Activated naive CD4-positive, alpha-beta T cell treated with Interleukin-2 at 50 U/mL for 16 hours (primary cell): ENCODE measurements around the gene LGALS8.
"Not testable (repeated sequence)": the region's sequence is repeated elsewhere in the genome, so short reads cannot be mapped to it uniquely, and the experiment has no call there.

Source experiments
- DNase-seq: peaks from one replicate; pipeline ENCODE4 v3.0.0-alpha.2; 2020

Gene LGALS8

GRCh38 chr1:236543065-236543669 is 19.4 kb downstream of the LGALS8 start:
- no peak for DNase-seq

GRCh38 chr1:236545621-236546169 is 21.9 kb downstream of the LGALS8 start:
- DNase-seq: no peak

- DNase-seq: no peak
These were observed 24.7 kb downstream of the LGALS8 start for GRCh38 chr1:236548452-236548851.

GRCh38 chr1:236550961-236551851 is 27.4 kb downstream of the LGALS8 start:
- no peak for DNase-seq

- no peak for DNase-seq
These were observed 28.3 kb downstream of the LGALS8 start for GRCh38 chr1:236552096-236552495.

GRCh38 chr1:236552901-236553300 is 29.1 kb downstream of the LGALS8 start:
- DNase-seq: no peak

GRCh38 chr1:236553370-236553769 is 29.6 kb downstream of the LGALS8 start:
- DNase-seq: no peak

- no peak for DNase-seq
These were observed 32.8 kb downstream of the LGALS8 start for GRCh38 chr1:236556606-236557005.

GRCh38 chr1:236558081-236558480 is 34.3 kb downstream of the LGALS8 start:
- DNase-seq: no peak

GRCh38 chr1:236558846-236559245 is 35.1 kb downstream of the LGALS8 start:
- no peak for DNase-seq

- DNase-seq: no peak
These were observed 36.5 kb downstream of the LGALS8 start for GRCh38 chr1:236560213-236560771.

GRCh38 chr1:236561976-236562375 is 38.2 kb downstream of the LGALS8 start:
- no peak for DNase-seq

- no peak for DNase-seq
These were observed 41.7 kb downstream of the LGALS8 start for GRCh38 chr1:236565530-236565929.

- DNase-seq: no peak
These were observed 44.6 kb downstream of the LGALS8 start for GRCh38 chr1:236568285-236568894.

GRCh38 chr1:236575523-236575922 is 51.7 kb downstream of the LGALS8 start:
- no peak for DNase-seq

- DNase-seq: no peak
These were observed 52.2 kb downstream of the LGALS8 start for GRCh38 chr1:236576004-236576403.

GRCh38 chr1:236577041-236577440 is 53.3 kb downstream of the LGALS8 start:
- DNase-seq: not testable (repeated sequence)

- DNase-seq: no peak
These were observed 54.9 kb downstream of the LGALS8 start for GRCh38 chr1:236578661-236579060.

GRCh38 chr1:236580404-236580803 is 56.6 kb downstream of the LGALS8 start:
- not testable (repeated sequence) for DNase-seq

- no peak for DNase-seq
These were observed 57.7 kb downstream of the LGALS8 start for GRCh38 chr1:236581528-236581927.

- no peak for DNase-seq
These were observed 65.7 kb downstream of the LGALS8 start for GRCh38 chr1:236589531-236589930.

GRCh38 chr1:236590553-236591150 is 66.9 kb downstream of the LGALS8 start:
- no peak for DNase-seq

GRCh38 chr1:236602171-236602570 is 78.4 kb downstream of the LGALS8 start:
- no peak for DNase-seq
